ENCODE results near the gene GALNT14.
"Not testable (repeated sequence)": the region's sequence is repeated elsewhere in the genome, so short reads cannot be mapped to it uniquely, and the experiment has no call there.

Gene GALNT14

GRCh38 chr2:30939364-30939763, 198.9 kb downstream of the GALNT14 start:
- no peak for DNase-seq (ENCODE audit: low read depth)

GRCh38 chr2:30938196-30938595, 200.0 kb downstream of the GALNT14 start:
- DNase-seq (ENCODE audit: low read depth) = no peak

GRCh38 chr2:30936977-30937376, 201.3 kb downstream of the GALNT14 start:
- DNase-seq (ENCODE audit: low read depth) = no peak

GRCh38 chr2:30935795-30936194, 202.4 kb downstream of the GALNT14 start:
- no peak for DNase-seq (ENCODE audit: low read depth)

- no peak for DNase-seq (ENCODE audit: low read depth)
These were observed 204.2 kb downstream of the GALNT14 start for GRCh38 chr2:30934066-30934465.

GRCh38 chr2:30933496-30933895, 204.7 kb downstream of the GALNT14 start:
- DNase-seq (ENCODE audit: low read depth) = no peak

- DNase-seq (ENCODE audit: low read depth) = no peak
These were observed 205.4 kb downstream of the GALNT14 start for GRCh38 chr2:30932870-30933269.

GRCh38 chr2:30931841-30932407, 206.3 kb downstream of the GALNT14 start:
- no peak for DNase-seq (ENCODE audit: low read depth)

- no peak for DNase-seq (ENCODE audit: low read depth)
These were observed 207.5 kb downstream of the GALNT14 start for GRCh38 chr2:30930716-30931115.

GRCh38 chr2:30927465-30928075, 210.7 kb downstream of the GALNT14 start:
- DNase-seq (ENCODE audit: low read depth) = no peak

- DNase-seq (ENCODE audit: low read depth) = no peak
These were observed 211.6 kb downstream of the GALNT14 start for GRCh38 chr2:30926606-30927005.

- no peak for DNase-seq (ENCODE audit: low read depth)
These were observed 214.6 kb downstream of the GALNT14 start for GRCh38 chr2:30923623-30924022.

GRCh38 chr2:30920511-30920910, 217.7 kb downstream of the GALNT14 start:
- DNase-seq (ENCODE audit: low read depth) = no peak

GRCh38 chr2:30915486-30915885, 222.8 kb downstream of the GALNT14 start:
- no peak for DNase-seq (ENCODE audit: low read depth)

GRCh38 chr2:30914456-30914855, 223.8 kb downstream of the GALNT14 start:
- DNase-seq (ENCODE audit: low read depth) = no peak

GRCh38 chr2:30912056-30912455, 226.2 kb downstream of the GALNT14 start:
- DNase-seq (ENCODE audit: low read depth) = no peak

GRCh38 chr2:30911327-30911726, 226.9 kb downstream of the GALNT14 start:
- no peak for DNase-seq (ENCODE audit: low read depth)

- no peak for DNase-seq (ENCODE audit: low read depth)
These were observed 227.6 kb downstream of the GALNT14 start for GRCh38 chr2:30910686-30911085.

- not testable (repeated sequence) for DNase-seq (ENCODE audit: low read depth)
These were observed 233.8 kb downstream of the GALNT14 start for GRCh38 chr2:30904437-30904836.

GRCh38 chr2:30903326-30903725, 234.9 kb downstream of the GALNT14 start:
- no peak for DNase-seq (ENCODE audit: low read depth)

GRCh38 chr2:30900381-30900780, 237.9 kb downstream of the GALNT14 start:
- no peak for DNase-seq (ENCODE audit: low read depth)

GRCh38 chr2:30899516-30900054, 238.7 kb downstream of the GALNT14 start:
- DNase-seq (ENCODE audit: low read depth) = no peak

- DNase-seq (ENCODE audit: low read depth) = no peak
These were observed 240.7 kb downstream of the GALNT14 start for GRCh38 chr2:30897539-30897938.

All from activated T-cell treated with anti-CD3 and anti-CD28 coated beads for 48 hours (primary cell).